Activated CD4-positive, alpha-beta T cell treated with anti-CD3 and anti-CD28 coated beads, Interleukin-2, Interleukin-4, amounts not matched to agents 100 ng/mL and 50 ng/mL, durations not matched to agents 16 hours and 8 hours (primary cell): ENCODE measurements around the gene BCL6B.

ENCODE experiments used
- DNase-seq: peaks from one replicate; pipeline ENCODE4 v3.0.0-alpha.2; 2020; ENCODE audit warnings: low spot score

Gene BCL6B

DNA sequence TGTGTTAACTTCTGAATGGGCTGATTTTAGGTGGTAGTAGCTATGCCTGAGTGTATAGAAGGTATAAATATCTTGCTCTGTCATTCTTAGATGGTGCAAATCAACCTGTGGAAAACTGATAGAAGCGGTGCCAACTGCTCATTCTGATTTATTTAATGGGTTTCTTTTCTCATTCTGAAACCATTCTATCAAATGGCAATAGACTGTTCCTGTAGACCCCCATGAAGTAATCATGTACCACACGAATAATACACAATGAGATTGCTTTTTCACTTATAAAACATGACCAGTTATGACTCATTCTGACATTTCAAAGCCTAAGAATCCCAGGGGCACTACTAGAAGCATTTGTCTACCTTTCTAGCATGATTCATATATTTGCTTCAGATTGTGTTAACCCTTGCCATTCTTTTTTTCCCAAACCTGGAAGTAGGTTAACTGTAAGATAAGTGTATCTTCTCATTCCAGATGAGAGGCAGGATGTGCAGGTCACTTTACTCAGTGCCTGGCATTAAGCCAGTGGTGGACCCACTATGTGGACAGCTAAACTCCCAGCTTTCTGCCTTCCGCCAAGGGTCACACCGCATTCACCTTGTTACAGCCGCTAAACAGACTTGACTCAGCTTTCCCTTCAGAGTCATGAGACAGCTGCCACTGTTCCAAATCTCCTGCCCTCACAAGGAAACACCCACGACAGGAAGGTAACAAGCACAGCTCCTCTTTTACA lies 37.5 kb downstream of the BCL6B start:
- DNase-seq, result peak; percentile 50

DNA sequence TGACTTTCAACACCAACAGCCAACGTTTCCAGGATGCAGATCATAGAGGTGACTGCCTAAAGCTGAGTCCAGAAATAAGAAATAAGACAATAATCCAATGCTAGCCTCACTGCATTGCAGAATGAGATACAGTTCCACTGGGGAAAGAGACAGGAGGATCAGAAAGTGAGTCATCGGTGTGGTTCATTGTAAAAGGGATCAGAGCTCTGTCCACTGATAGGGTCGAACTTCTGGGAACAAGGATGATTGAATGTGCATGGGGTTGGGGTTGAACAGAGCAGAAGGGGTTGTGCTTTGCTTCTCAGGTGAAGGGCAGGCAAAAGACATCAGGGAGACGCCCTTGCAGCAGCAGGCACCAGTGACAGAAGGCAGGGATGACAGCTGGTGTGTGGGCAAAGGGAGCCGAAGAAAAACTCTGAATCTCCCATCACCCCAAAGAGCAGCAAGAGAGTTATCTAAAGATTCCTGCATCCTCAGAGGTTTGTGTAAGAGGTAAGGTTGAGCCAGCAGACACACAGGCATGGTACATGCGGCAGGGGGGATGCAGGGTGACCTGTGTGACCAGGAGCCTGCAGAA lies 40.8 kb downstream of the BCL6B start:
- DNase-seq, result no peak

DNA sequence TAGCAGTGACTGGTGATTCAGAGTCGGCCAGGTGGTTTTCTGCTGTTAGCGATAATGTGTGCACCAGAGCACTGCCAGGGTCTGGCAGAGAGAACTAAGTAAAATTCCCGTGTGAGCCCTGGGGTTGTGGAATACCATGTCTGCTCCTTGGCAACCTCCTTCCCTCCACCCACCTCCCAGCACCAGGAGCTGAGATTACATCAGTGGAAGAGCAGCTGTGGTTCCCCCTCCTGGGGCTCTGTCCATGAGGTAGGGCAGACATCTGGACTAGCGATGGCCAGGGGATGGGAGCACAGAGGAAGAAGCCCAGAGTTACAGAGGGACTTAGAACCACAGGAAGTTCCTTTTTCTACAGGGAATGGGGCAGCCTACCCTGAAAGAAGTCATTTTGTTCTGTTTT lies 41.4 kb downstream of the BCL6B start:
- no peak for DNase-seq

DNA sequence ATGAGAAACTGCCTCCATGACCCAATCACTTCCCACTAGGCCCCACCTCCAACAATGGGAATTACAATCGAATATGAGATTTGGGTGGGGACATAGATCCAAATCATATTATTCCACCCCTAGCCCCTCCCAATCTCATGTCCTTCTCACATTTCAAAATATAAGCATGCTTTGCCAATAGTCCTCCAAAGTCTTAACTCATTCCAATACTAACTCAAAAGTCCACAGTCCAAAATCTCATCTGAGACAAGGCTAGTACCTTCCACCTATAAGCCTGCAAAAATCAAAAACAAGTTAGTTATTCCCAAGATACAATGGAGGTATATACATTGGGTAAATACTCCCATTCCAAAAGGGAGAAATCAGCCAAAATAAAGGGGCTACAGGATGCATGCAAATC lies 44.3 kb downstream of the BCL6B start:
- DNase-seq, result no peak

DNA sequence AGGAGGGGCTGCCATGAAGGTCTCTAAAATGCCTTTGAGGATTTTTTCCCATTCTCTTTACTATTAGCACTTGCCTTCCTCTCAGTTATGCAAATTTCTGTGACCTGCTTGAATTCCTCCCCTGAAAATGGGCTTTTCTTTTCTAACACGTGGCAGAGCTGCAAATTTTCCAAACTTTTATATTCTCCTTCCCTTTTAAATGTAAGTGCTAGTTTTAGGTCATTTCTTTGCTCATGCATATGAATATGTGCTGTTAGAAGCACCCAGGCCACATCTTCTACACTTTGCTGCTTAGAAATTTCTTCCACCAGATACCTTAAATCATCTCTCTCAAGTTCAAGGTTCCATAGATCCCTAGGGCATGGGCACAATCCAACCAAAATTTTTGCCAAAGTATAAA lies 45.4 kb downstream of the BCL6B start:
- DNase-seq, result no peak

DNA sequence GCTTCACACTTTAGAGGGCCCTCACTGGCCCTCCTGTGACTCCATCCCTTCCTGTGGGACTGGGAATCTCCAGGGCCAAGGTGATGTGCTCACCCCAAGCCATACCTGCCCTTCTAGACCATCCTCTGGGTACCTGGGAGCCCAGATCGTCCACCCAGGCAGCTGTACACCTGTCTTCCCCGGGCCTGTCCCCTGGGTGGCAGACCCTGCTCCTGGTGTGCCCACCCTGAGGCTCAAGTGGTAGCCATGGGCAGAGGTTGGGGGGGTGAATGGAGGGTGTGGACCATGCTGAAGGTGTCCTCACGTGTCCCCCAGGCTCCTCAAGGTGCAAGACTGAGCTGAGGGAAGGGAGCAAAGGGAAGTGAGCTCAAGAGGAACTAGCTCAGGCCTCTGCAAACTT lies 47.9 kb downstream of the BCL6B start:
- DNase-seq, result no peak

DNA sequence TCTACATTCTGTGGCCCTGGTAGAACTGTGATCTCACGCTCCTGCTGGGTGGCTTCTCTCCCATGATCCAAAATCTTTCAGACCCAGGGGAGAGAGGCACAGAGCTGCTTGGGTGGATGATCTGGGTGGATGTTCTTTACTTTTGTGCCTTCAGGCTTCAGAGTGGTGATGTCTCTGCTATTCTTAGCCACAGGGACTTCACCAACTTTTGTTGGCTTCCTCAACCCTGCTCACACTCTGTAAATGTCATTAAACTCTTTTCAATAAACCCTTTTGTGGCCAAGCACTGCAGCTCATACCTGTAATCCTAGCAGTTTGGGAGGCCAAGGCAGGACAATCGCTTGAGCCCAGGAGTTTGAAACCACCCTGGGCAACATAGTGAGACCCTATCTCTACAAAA lies 49.6 kb downstream of the BCL6B start:
- DNase-seq, result no peak

DNA sequence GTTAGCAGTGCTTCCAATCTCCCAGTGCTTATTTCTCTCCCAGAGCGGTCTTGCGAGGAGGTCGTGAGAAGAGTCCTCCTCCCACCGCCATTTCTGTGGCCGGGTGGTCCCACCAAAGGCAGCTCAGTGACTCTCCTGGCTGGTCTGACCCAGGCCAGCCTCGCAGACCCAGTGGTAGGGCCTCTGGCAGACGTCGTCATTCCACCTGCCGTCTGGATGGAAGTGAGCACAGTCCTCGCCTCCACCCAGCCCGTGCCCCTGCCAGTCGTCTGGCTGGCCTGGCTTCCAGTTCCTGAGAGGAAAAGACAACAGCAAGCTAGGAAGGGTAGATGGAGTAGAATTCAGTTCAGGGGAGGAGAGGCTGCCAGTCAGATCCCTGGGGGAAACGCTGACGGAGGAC lies 52.1 kb downstream of the BCL6B start:
- no peak for DNase-seq

DNA sequence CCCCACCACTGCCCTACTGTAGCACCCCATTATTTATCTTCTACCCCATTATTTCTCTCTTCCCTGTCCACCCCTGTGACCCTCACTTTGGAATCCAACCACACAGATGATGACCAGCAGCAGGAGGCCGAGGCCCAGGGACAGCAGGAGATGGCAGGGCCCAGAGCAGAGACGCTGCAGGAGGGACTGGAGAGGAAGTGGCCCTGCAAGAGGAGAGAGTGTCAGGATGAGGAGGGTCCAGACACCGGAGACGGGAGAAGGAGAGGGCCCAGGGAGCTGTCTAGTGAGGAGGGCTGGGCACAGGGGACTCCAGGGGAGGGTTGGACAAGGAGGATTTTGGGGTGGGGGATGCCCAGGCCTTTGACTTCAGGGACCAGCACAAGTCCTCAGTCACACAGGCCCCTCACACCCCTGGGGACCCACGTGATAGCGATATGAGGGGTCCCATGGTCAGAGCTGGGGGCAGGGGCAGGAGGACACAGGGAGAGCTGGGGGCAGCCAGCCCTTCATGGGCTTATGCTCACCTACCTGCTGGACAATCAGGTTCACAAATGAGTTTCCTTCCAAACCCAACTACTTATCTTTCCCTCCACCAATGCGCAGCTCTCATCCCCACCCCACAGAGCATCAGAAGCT lies 55.2 kb downstream of the BCL6B start:
- DNase-seq, result no peak

DNA sequence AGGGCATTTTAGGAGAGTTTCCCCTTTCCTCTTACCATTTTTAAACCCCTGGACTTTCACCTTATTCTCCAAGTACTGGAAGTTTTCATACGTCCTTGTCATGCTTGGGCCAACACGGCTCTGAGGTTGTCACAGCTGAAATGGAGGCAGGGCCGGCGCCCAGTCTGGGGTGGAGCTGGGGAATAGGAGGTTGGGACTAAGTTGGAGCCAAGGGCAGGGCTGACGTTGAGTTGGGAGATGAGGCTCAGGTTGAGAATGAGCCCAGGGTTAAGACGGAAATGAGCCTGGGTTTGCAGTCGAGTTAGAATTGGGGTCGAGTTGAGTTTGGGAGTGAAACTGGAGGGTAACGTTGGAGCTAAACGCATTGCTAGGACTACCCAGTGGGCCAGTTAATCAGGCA lies 55.9 kb downstream of the BCL6B start:
- no peak for DNase-seq
